HepG2 (cell line): ENCODE data around the gene PARN. TPM values are rescaled to one million over a fixed set of nuclear protein-coding genes. Genes with fewer than 3 reads are reported as not detected.

ENCODE experiments used
- DR1 ChIP-seq: sonication (generic); formaldehyde crosslinking; IDR thresholded peaks from 2 replicates; pipeline ENCODE4 v1.8.0; 2021; ENCODE audit warnings: mild to moderate bottlenecking, missing genetic modification reagents, inconsistent platforms
- EHMT2 ChIP-seq: fragments of 200-600 bp; sonication (generic); IDR thresholded peaks from 2 replicates; pipeline ENCODE4 v1.7.0; 2017; ENCODE audit warnings: antibody characterized with exemption, low read depth, low read length, borderline replicate concordance
- GPN1 ChIP-seq: sonication (generic); formaldehyde crosslinking; IDR thresholded peaks from 2 replicates; pipeline ENCODE4 v1.5.1; 2020; ENCODE audit warnings: missing genetic modification reagents, borderline replicate concordance
- GZF1 ChIP-seq: sonication (generic); formaldehyde crosslinking; IDR thresholded peaks from 2 replicates; pipeline ENCODE4 v1.5.1; 2020; ENCODE audit warnings: mild to moderate bottlenecking, missing genetic modification reagents
- JDP2 ChIP-seq: sonication (generic); formaldehyde crosslinking; IDR thresholded peaks from 2 replicates; pipeline ENCODE4 v1.8.1; 2022; ENCODE audit warnings: missing genetic modification reagents, borderline replicate concordance
- KMT2A ChIP-seq: sonication (generic); formaldehyde crosslinking; IDR thresholded peaks from 2 replicates; pipeline ENCODE4 v1.4.0; 2020; ENCODE audit warnings: missing genetic modification reagents
- PHF20 ChIP-seq: sonication (generic); formaldehyde crosslinking; IDR thresholded peaks from 2 replicates; pipeline ENCODE4 v1.5.0; 2020; ENCODE audit warnings: mild to moderate bottlenecking, missing genetic modification reagents
- SATB2 ChIP-seq: sonication (generic); formaldehyde crosslinking; IDR thresholded peaks from 2 replicates; pipeline ENCODE4 v1.5.0; 2020; ENCODE audit warnings: missing genetic modification reagents
- ZBTB1 ChIP-seq: sonication (generic); formaldehyde crosslinking; IDR thresholded peaks from 2 replicates; pipeline ENCODE4 v1.4.0; 2020; ENCODE audit warnings: missing genetic modification reagents, borderline replicate concordance
- ZC3H13 ChIP-seq: sonication (generic); formaldehyde crosslinking; IDR thresholded peaks from 2 replicates; pipeline ENCODE4 v1.8.1; 2023; ENCODE audit warnings: mild to moderate bottlenecking, missing genetic modification reagents, moderate library complexity
- ZFP37 ChIP-seq: sonication (generic); formaldehyde crosslinking; IDR thresholded peaks from 2 replicates; pipeline ENCODE4 v1.4.0; 2020; ENCODE audit warnings: missing genetic modification reagents, borderline replicate concordance
- ZFYVE20 ChIP-seq: sonication (generic); formaldehyde crosslinking; IDR thresholded peaks from 2 replicates; pipeline ENCODE4 v1.8.0; 2023; ENCODE audit warnings: low read depth, mild to moderate bottlenecking, moderate library complexity, missing genetic modification reagents, borderline replicate concordance
- ZKSCAN5 ChIP-seq: sonication (generic); formaldehyde crosslinking; IDR thresholded peaks from 2 replicates; pipeline ENCODE4 v1.5.1; 2020; ENCODE audit warnings: mild to moderate bottlenecking, missing genetic modification reagents
- ZMYM2 ChIP-seq: sonication (generic); formaldehyde crosslinking; IDR thresholded peaks from 2 replicates; pipeline ENCODE4 v1.8.0; 2022; ENCODE audit warnings: mild to moderate bottlenecking, missing genetic modification reagents
- ZNF10 ChIP-seq: sonication (generic); formaldehyde crosslinking; IDR thresholded peaks from 2 replicates; pipeline ENCODE4 v1.4.0; 2020; ENCODE audit warnings: mild to moderate bottlenecking, low read depth, missing genetic modification reagents, borderline replicate concordance
- ZNF256 ChIP-seq: sonication (generic); formaldehyde crosslinking; conservative IDR thresholded peaks from 2 replicates; pipeline ENCODE4 v1.4.0; 2020; ENCODE audit warnings: missing genetic modification reagents
- ZNF333 ChIP-seq: sonication (generic); formaldehyde crosslinking; IDR thresholded peaks from 2 replicates; pipeline ENCODE4 v1.4.0; 2020; ENCODE audit warnings: mild to moderate bottlenecking, missing genetic modification reagents, borderline replicate concordance
- ZNF670 ChIP-seq: sonication (generic); formaldehyde crosslinking; IDR thresholded peaks from 2 replicates; pipeline ENCODE4 v1.8.0; 2022; ENCODE audit warnings: mild to moderate bottlenecking, missing genetic modification reagents, borderline replicate concordance
- ZNF709 ChIP-seq: sonication (generic); formaldehyde crosslinking; IDR thresholded peaks from 2 replicates; pipeline ENCODE4 v1.5.0; 2020; ENCODE audit warnings: mild to moderate bottlenecking, missing genetic modification reagents
- ZNF781 ChIP-seq: sonication (generic); formaldehyde crosslinking; IDR thresholded peaks from 2 replicates; pipeline ENCODE4 v1.5.1; 2020; ENCODE audit warnings: borderline replicate concordance, mild to moderate bottlenecking, missing genetic modification reagents; ENCODE audit errors: not compliant biosample characterization
- polyA plus RNA-seq, 8 experiments: library from polyadenylated mRNA; depleted of rRNA in 3 of 8; stranded (reverse) in 7 of 8; unstranded in 1 of 8; fragments of >200 nt; fragmentation: Illumina TruSeq in 4 of 8; extraction: Trizol in 4 of 8; gene quantifications; 2 replicates each; pipeline versions ENCODE4 v1.2.1 to v1.2.3, GENCODE V29; 2011 to 2016; ENCODE audit warnings: low read depth in 4 of 8, missing spikeins in 1 of 8, mixed read lengths in 1 of 8; ENCODE audit not compliant: insufficient read depth in 1 of 8
- total RNA-seq, 5 experiments: library from RNA; depleted of rRNA; stranded (reverse); fragments of >200 nt; fragmentation: Illumina TruSeq; extraction: Trizol; gene quantifications; 2 replicates each; pipeline ENCODE4 v1.2.3, GENCODE V29; 2016; ENCODE audit warnings: low read depth in 1 of 5
- TF ChIP-seq, protein P1 (sequence below): sonication (generic); formaldehyde crosslinking; IDR thresholded peaks from 2 replicates; pipeline ENCODE4 v1.5.1; 2020; ENCODE audit warnings: mild to moderate bottlenecking, moderate library complexity, missing genetic modification reagents
- TF ChIP-seq, protein P2 (sequence below): sonication (generic); formaldehyde crosslinking; IDR thresholded peaks from 2 replicates; pipeline ENCODE4 v1.4.0; 2020; ENCODE audit warnings: missing genetic modification reagents
- TF ChIP-seq, protein P3 (sequence below): IDR thresholded peaks from 2 replicates; pipeline ENCODE4 v1.6.1; 2016; ENCODE audit warnings: low read depth
- TF ChIP-seq, protein P4 (sequence below): sonication (generic); formaldehyde crosslinking; IDR thresholded peaks from 2 replicates; pipeline ENCODE4 v1.4.0; 2020; ENCODE audit warnings: low read depth, mild to moderate bottlenecking, missing genetic modification reagents

Gene PARN
- total and polyA plus RNA-seq, 2 of the 13 experiments (the other 11 are each of a cell fraction or from before 2014, with no cell fraction given): 13.3 to 47.6 TPM

DNA sequence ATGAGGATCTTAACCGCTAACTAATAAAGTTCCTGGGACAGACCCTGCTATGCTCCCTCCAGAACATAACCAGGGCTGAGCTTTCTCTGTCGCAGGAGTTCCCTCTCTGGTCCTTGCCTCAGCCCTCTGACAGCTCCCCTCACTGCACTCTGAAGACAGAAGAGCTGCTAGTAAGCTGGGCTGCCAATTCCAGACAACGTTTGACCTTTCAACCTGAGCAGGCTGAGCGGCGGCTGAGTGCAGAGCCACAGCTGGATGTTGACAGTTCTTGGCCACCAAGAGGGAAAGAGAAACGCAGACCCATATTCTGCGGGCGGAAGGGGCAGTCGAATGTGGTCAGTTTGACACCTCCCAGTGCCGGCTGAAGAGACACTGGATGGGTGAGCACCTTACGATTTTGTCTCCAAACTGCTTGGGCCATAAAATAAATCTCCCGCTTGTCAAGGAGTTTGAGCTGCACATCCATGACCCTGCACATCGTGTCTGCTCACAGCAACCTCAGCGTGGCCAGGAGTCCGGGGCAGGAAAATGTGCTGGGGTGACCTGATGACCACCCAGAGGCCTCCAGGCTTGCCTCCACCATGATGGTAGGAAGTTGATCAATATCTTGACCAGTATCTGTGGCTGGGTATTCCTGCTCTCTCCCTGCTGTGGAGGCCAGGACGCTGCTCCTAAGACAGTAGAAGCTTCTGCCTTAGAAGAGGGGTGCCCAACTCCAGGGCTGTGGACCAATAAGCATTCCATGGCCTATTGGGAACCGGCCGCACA is 209.2 kb downstream of the PARN start (continued):
- TF ChIP-seq SATB2 (CRISPR knock-in tag) (no peak), ZFP37 (CRISPR knock-in tag) (no peak), ZNF709 (CRISPR knock-in tag) (no peak), ZBTB1 (CRISPR knock-in tag) (no peak), ZKSCAN5 (CRISPR knock-in tag) (no peak), JDP2 (CRISPR knock-in tag) (no peak), KMT2A (CRISPR knock-in tag) (0 out of 2 replicates have a peak, but pooled peaks have one; percentile 23), ZNF670 (CRISPR knock-in tag) (no peak), PHF20 (CRISPR knock-in tag) (no peak), DR1 (CRISPR knock-in tag) (no peak), ZNF256 (CRISPR knock-in tag) (0 out of 2 replicates have a peak, but pooled peaks have one; percentile 28), ZC3H13 (no peak), ZFYVE20 (CRISPR knock-in tag) (no peak), GPN1 (no peak), EHMT2 (no peak), ZMYM2 (CRISPR knock-in tag) (no peak), ZNF781 (peak; percentile 42), ZNF333 (CRISPR knock-in tag) (no peak), GZF1 (CRISPR knock-in tag) (no peak), ZNF10 (CRISPR knock-in tag) (no peak)
- TF ChIP-seq, protein P1, sequence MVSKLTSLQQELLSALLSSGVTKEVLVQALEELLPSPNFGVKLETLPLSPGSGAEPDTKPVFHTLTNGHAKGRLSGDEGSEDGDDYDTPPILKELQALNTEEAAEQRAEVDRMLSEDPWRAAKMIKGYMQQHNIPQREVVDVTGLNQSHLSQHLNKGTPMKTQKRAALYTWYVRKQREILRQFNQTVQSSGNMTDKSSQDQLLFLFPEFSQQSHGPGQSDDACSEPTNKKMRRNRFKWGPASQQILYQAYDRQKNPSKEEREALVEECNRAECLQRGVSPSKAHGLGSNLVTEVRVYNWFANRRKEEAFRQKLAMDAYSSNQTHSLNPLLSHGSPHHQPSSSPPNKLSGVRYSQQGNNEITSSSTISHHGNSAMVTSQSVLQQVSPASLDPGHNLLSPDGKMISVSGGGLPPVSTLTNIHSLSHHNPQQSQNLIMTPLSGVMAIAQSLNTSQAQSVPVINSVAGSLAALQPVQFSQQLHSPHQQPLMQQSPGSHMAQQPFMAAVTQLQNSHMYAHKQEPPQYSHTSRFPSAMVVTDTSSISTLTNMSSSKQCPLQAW (CRISPR knock-in tag): 0 out of 2 replicates have a peak, but pooled peaks have one; percentile 43
- TF ChIP-seq, protein P2, sequence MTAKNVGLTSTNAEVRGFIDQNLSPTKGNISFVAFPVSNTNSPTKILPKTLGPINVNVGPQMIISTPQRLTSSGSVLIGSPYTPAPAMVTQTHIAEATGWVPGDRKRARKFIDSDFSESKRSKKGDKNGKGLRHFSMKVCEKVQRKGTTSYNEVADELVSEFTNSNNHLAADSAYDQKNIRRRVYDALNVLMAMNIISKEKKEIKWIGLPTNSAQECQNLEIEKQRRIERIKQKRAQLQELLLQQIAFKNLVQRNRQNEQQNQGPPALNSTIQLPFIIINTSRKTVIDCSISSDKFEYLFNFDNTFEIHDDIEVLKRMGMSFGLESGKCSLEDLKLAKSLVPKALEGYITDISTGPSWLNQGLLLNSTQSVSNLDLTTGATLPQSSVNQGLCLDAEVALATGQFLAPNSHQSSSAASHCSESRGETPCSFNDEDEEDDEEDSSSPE (CRISPR knock-in tag): no peak
- TF ChIP-seq, protein P3, sequence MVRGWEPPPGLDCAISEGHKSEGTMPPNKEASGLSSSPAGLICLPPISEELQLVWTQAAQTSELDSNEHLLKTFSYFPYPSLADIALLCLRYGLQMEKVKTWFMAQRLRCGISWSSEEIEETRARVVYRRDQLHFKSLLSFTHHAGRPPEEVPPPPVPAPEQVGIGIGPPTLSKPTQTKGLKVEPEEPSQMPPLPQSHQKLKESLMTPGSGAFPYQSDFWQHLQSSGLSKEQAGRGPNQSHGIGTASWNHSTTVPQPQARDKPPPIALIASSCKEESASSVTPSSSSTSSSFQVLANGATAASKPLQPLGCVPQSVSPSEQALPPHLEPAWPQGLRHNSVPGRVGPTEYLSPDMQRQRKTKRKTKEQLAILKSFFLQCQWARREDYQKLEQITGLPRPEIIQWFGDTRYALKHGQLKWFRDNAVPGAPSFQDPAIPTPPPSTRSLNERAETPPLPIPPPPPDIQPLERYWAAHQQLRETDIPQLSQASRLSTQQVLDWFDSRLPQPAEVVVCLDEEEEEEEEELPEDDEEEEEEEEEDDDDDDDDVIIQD (CRISPR knock-in tag): 0 out of 2 replicates have a peak, but pooled peaks have one; percentile 55
- TF ChIP-seq, protein P4, sequence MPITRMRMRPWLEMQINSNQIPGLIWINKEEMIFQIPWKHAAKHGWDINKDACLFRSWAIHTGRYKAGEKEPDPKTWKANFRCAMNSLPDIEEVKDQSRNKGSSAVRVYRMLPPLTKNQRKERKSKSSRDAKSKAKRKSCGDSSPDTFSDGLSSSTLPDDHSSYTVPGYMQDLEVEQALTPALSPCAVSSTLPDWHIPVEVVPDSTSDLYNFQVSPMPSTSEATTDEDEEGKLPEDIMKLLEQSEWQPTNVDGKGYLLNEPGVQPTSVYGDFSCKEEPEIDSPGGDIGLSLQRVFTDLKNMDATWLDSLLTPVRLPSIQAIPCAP (CRISPR knock-in tag): no peak
